ENCODE results near the gene OPCML. TPM values are rescaled to one million over a fixed set of nuclear protein-coding genes. Genes with fewer than 3 reads are reported as not detected.

The OPCML gene
- total and polyA plus RNA-seq, 5 donors: 0.14 to 2.8 (median 1.1) TPM

DNA sequence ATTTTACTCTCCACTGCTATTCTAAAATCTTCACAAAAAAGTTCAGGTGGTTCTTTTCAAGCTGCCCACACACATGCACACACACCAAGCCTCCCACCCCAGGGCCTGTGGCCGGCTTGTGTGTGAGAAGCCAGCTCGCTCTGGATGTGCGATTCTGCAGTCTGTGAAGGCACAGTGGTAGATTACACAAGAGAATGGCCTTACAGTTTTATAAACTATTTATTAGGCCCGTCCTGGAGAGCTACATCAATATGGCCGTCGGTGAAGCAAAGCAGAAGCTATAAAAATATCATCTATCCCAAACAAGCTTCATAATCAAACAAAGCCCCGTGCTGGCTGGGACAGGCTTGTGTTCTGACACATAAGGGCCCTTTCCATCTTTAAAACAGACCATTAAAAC, 240.5 kb downstream of the OPCML start:
- Histone ChIP-seq H3K27me3 (ENCODE audit: control insufficient read depth, insufficient read depth) (no peaks in the 10 kb centered on the region), H3K27ac (ENCODE audit: low read length) (no peak overlapping the region), H3K4me3 (ENCODE audit: low read length) (no peak overlapping the region), H3K4me1 (ENCODE audit: control insufficient read depth, insufficient read depth, low read length) (no peaks in the 10 kb centered on the region), H3K9me3 (ENCODE audit: control insufficient read depth, low read length) (no peaks in the 10 kb centered on the region)
- 78% methylated on average over 7 of the region's 7 CpGs for WGBS
- DNase-seq (no peak), ATAC-seq (no peak)
- intact Hi-C loops (cut with DNase I): no loop called here

DNA sequence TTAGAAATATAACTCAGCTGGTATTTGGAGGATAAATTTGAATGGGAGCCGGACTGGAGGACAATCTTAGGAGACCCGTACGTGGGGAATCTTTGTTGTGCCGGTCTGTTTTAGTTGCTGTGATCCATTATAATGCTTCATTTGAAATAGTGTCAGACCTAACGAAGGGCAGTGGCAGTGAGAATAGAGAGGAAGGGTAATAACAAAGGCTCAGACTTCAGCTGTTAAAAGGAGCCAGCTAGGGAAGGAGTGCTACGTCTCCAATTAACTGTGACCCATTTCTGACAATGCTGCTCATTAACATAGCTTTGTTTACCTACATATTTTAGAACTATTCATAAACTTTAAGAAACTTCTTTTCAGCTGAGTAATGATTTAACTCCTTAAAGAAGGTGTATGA, 246.9 kb downstream of the OPCML start:
- intact Hi-C loops (cut with DNase I): no loop called here
- Histone ChIP-seq H3K4me3 (ENCODE audit: low read length) (no peak overlapping the region), H3K9me3 (ENCODE audit: control insufficient read depth, low read length) (no peaks in the 10 kb centered on the region), H3K4me1 (ENCODE audit: control insufficient read depth, insufficient read depth, low read length) (no peaks in the 10 kb centered on the region), H3K27me3 (ENCODE audit: control insufficient read depth, insufficient read depth) (no peaks in the 10 kb centered on the region), H3K27ac (ENCODE audit: low read length) (no peak overlapping the region)
- ATAC-seq: no peak
- WGBS: 78% methylated on average over 6 of the region's 6 CpGs
- DNase-seq: no peak

DNA sequence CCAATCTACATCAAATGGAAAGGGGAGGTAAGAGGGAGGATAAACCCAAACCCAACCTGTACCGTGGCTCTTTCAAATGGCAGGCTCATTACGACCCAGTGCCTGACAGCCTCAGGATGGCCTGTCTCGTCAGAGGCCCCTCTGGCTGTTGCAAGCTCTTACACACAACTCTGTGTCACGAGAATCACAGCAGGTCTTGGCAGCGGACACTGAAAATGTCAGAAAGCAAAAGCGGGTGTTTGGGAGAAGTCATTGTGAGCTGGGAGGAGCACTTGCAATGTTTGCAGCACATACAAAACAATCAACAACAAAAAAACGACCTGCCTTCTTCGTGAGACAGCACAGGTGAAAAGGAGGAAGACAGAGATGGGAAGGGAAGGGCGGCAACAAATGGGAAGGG, 248.1 kb downstream of the OPCML start:
- 66% methylated on average over 9 of the region's 9 CpGs for WGBS
- Histone ChIP-seq H3K9me3 (ENCODE audit: control insufficient read depth, low read length) (no peaks in the 10 kb centered on the region), H3K4me1 (ENCODE audit: control insufficient read depth, insufficient read depth, low read length) (no peaks in the 10 kb centered on the region), H3K27me3 (ENCODE audit: control insufficient read depth, insufficient read depth) (no peaks in the 10 kb centered on the region), H3K27ac (ENCODE audit: low read length) (no peak overlapping the region), H3K4me3 (ENCODE audit: low read length) (no peak overlapping the region)
- no peak for DNase-seq
- no peak for ATAC-seq
- intact Hi-C loops (cut with DNase I): no loop called here

DNA sequence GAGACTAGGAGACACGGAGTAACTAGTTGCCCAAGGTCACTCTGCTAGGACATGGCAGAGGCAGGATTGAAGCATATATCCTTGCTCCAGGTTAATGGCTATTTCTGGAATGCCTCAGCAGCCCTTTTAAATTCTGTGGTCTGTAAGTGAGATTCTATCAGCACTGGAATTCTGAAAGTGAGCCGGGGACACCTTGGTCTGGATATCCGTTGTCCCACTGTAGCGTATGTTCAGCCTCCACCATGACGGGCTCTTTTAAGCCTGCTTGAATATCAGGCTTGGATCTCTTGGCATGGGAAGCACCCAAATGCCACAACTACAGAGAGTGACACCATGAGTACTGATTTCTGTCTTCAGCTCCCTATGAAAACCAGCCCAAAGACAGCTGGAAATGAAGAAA, 254.4 kb downstream of the OPCML start:
- WGBS: 77% methylated on average over 5 of the region's 5 CpGs
- no peaks in the 10 kb centered on the region for H3K27me3 ChIP-seq (ENCODE audit: control insufficient read depth, insufficient read depth)

DNA sequence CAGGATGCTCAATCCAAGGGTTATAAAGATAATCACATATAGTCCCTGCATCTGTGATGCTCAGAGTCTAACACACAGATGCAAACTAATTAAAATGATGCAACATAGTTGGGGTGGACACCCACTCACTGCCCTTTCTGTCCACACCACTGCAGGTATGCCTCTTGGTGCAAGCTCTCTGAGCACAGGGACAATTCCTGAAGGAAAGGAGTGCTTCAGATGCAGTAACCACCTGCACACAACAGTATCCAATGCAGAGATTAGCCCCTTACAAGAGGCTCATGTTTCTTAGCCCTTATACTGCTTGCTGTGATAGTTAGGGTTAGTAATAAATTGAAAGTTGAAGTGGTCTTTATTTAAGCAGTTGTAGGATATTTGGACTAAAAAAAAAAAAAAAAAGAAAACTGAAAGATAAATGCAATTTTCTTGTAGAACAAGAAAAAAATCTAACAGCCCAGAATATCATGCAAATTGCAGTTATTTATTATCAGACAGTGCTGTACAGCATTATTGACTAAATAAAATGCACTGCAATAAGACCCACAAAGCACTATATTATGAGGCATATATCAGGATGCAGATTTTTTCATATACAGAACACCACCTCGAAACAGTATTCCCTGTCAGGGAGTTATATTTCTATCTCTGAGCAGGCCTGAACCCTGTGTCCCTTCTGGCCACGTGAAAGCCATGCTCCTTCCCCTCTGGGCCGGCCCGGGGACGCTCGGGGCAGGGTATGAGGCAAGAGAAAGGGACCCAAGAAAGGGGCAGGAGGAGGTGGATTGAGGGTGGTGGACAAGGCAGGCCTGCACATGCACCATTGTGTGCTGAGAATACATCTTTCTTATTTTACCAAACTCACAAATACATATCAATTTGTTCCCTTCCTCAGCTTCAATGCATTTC, 260.2 kb downstream of the OPCML start:
- no peak overlapping the region for H3K27ac ChIP-seq (ENCODE audit: low read length)
- no peaks in the 10 kb centered on the region for H3K9me3 ChIP-seq (ENCODE audit: control insufficient read depth, low read length)
- no peaks in the 10 kb centered on the region for H3K4me1 ChIP-seq (ENCODE audit: control insufficient read depth, insufficient read depth, low read length)
- H3K4me3 ChIP-seq (ENCODE audit: low read length): no peak overlapping the region
- no peak for ATAC-seq
- H3K27me3 ChIP-seq (ENCODE audit: control insufficient read depth, insufficient read depth): peaks cover 2% of the 10 kb centered on the region
- 79% methylated on average over 6 of the region's 6 CpGs for WGBS
- DNase-seq: no peak
- intact Hi-C loops (cut with DNase I): no loop called here

More for the DNA sequence above, 254.4 kb downstream of the OPCML start:
- ATAC-seq (no peak), DNase-seq (no peak)
- intact Hi-C loops (cut with DNase I): no loop called here
- Histone ChIP-seq H3K4me3 (ENCODE audit: low read length) (no peak overlapping the region), H3K4me1 (ENCODE audit: control insufficient read depth, insufficient read depth, low read length) (no peaks in the 10 kb centered on the region), H3K9me3 (ENCODE audit: control insufficient read depth, low read length) (no peaks in the 10 kb centered on the region), H3K27ac (ENCODE audit: low read length) (no peak overlapping the region)

DNA sequence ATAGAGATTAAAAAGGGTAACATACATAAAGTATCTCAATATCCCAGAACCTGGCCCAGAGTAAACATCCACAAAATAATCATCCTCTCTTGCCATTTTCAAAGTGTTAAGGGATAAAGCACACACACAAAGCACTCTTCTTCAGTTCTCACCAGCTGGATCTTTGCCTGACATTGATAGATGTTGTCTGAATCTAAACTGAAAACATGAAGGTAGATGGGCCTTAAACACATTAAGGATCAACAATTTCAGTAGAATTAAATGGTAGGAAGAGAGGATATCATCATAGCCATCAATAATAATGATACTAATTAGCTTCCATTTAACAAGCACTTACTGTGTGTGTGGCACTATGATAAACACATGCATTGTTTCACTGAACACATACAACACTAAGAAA, 261.1 kb downstream of the OPCML start:
- ATAC-seq (no peak), DNase-seq (no peak)
- peaks cover 2% of the 10 kb centered on the region for H3K27me3 ChIP-seq (ENCODE audit: control insufficient read depth, insufficient read depth)
- H3K4me3 ChIP-seq (ENCODE audit: low read length): no peak overlapping the region
- H3K27ac ChIP-seq (ENCODE audit: low read length): no peak overlapping the region
- H3K4me1 ChIP-seq (ENCODE audit: control insufficient read depth, insufficient read depth, low read length): no peaks in the 10 kb centered on the region
- H3K9me3 ChIP-seq (ENCODE audit: control insufficient read depth, low read length): no peaks in the 10 kb centered on the region
- intact Hi-C loops (cut with DNase I): no loop called here

DNA sequence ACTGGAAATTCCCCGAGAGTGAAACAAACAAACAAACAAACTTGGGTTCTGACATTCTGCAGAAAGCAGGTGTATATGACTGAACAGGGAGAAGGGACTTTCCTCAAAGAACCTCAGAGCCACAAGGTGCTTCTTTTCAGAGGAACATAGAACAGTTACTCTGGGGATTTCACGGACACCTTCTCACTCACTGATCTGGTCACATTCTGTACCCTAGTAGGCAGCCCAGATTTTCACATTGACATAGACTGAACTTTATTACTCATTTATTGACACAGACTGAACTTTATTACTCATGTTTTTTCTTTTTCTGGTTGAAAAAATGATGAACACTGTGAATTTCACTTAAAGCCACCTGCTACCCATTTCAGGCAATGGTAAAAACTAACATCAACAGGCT, 263.0 kb downstream of the OPCML start:
- Histone ChIP-seq H3K27ac (ENCODE audit: low read length) (no peak overlapping the region), H3K9me3 (ENCODE audit: control insufficient read depth, low read length) (no peaks in the 10 kb centered on the region), H3K4me3 (ENCODE audit: low read length) (no peak overlapping the region), H3K4me1 (ENCODE audit: control insufficient read depth, insufficient read depth, low read length) (no peaks in the 10 kb centered on the region), H3K27me3 (ENCODE audit: control insufficient read depth, insufficient read depth) (peaks cover 2% of the 10 kb centered on the region)
- 87% methylated on average over 2 of the region's 2 CpGs for WGBS
- intact Hi-C loops (cut with DNase I): no loop called here
- ATAC-seq: no peak
- no peak for DNase-seq

DNA sequence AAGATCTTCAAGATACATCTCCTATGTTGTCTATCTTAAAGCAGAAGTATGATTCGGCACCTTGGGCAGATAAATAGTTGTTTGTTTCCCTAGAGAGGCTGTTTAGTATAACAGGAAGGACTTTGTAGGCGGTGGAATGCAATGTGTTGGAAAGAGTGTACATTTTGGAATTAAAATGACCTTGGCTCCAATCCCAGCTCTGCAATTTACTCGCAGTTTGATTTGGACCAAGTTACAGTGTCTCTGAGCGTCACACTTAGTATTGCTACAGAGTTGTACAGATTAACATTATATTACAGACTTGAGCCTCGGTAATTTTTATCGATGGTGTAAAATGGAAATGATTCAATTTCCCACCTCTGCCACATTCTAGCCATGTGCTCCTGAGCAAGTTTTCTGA, 265.3 kb downstream of the OPCML start:
- no peak overlapping the region for H3K4me3 ChIP-seq (ENCODE audit: low read length)
- no peak overlapping the region for H3K27ac ChIP-seq (ENCODE audit: low read length)
- 29% methylated on average over 6 of the region's 6 CpGs for WGBS
- intact Hi-C loops (cut with DNase I): no loop called here
- DNase-seq (no peak), ATAC-seq (no peak)
- H3K4me1 ChIP-seq (ENCODE audit: control insufficient read depth, insufficient read depth, low read length): no peaks in the 10 kb centered on the region
- H3K9me3 ChIP-seq (ENCODE audit: control insufficient read depth, low read length): no peaks in the 10 kb centered on the region
- H3K27me3 ChIP-seq (ENCODE audit: control insufficient read depth, insufficient read depth): peaks cover 2% of the 10 kb centered on the region

DNA sequence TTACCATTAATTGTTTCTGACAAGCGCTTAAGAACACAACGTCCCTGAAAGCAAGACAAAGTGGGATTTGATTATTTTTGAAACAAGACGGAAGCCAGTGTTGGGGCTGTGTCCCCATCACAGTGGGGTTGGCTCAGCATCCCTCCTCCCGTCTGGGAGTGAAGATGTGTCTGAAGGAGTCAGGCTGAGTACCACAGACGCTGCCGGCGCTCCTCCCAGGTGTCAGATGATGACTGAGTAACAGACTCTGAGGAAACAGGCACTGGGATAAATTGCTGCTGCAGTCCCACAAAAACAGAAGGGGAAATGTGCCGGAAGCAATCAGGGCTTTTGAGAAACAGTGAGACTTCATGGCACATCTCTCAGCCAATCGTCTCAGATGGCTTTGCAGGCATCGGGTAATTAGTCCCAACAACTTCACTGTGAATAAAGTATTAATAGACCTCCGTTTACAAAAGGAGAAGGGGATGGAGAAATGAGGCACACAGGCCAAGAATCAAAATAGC, 266.7 kb downstream of the OPCML start:
- DNase-seq (no peak), ATAC-seq (no peak)
- H3K4me1 ChIP-seq (ENCODE audit: control insufficient read depth, insufficient read depth, low read length): no peaks in the 10 kb centered on the region
- H3K4me3 ChIP-seq (ENCODE audit: low read length): no peak overlapping the region
- intact Hi-C loops (cut with DNase I): no loop called here
- WGBS: 53% methylated on average over 11 of the region's 11 CpGs
- H3K27ac ChIP-seq (ENCODE audit: low read length): no peak overlapping the region
- no peaks in the 10 kb centered on the region for H3K9me3 ChIP-seq (ENCODE audit: control insufficient read depth, low read length)
- H3K27me3 ChIP-seq (ENCODE audit: control insufficient read depth, insufficient read depth): peaks cover 2% of the 10 kb centered on the region

DNA sequence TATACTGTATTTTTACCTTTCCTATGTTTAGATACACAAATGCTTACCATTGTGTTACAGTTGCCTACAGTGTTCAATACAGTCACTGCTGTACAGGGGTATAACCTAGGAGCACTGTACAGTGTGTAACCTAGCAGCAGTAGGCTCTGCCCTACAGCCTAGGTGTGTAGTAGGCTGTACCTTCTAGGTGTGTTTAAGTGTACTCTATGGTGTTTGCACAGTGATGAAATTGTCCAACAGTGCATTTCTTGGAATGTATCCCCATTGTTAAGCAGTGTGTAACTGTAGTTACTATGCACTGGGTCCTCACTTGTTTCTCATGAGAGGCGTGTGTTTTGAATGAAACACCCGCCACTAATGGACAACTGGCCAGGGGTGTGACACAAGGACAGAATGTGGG, 269.0 kb downstream of the OPCML start:
- no peak overlapping the region for H3K27ac ChIP-seq (ENCODE audit: low read length)
- no peaks in the 10 kb centered on the region for H3K27me3 ChIP-seq (ENCODE audit: control insufficient read depth, insufficient read depth)
- no peaks in the 10 kb centered on the region for H3K4me1 ChIP-seq (ENCODE audit: control insufficient read depth, insufficient read depth, low read length)
- no peaks in the 10 kb centered on the region for H3K9me3 ChIP-seq (ENCODE audit: control insufficient read depth, low read length)
- no peak for DNase-seq
- ATAC-seq: no peak
- 83% methylated on average over 2 of the region's 2 CpGs for WGBS
- intact Hi-C loops (cut with DNase I): no loop called here
- H3K4me3 ChIP-seq (ENCODE audit: low read length): no peak overlapping the region

DNA sequence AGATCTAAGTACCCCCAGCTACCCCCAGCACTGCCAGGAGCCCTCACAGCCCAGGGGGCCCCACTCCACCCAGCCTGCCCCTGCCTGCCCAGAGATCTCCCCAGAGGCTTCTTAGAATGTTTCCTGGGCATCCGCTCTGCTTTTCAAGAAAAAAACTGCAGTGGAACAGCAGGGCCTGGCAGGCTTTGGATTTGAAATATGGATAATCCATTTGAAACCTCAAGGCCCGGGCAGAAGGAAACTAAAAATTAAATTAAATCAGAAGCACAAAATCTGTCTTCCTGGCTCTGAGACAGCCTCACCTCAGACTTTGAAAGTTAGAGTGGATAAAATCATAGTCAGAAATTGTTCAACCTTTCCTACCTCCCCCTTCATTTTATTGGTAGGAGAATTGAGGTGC, 273.6 kb downstream of the OPCML start:
- WGBS: 85% methylated on average over 2 of the region's 2 CpGs
- ATAC-seq (no peak), DNase-seq (no peak)
- intact Hi-C loops (cut with DNase I): no loop called here
- H3K9me3 ChIP-seq (ENCODE audit: control insufficient read depth, low read length): no peaks in the 10 kb centered on the region
- H3K27me3 ChIP-seq (ENCODE audit: control insufficient read depth, insufficient read depth): no peaks in the 10 kb centered on the region
- H3K4me1 ChIP-seq (ENCODE audit: control insufficient read depth, insufficient read depth, low read length): no peaks in the 10 kb centered on the region
- no peak overlapping the region for H3K4me3 ChIP-seq (ENCODE audit: low read length)
- no peak overlapping the region for H3K27ac ChIP-seq (ENCODE audit: low read length)

Data from right cardiac atrium (tissue), 5 donors.